Astrocyte (in vitro differentiated cells and primary cell): ENCODE results near the gene NEBL. TPM values are rescaled to one million over a fixed set of nuclear protein-coding genes. Genes with fewer than 3 reads are reported as not detected.

Experiments used
- DNase-seq: peaks from one replicate; pipeline ENCODE4 v3.0.0-alpha.2; 2010; ENCODE audit warnings: low read depth
- FAIRE-seq: peaks from 2 replicates; lab custom pipeline; 2011; peaks lifted over from hg19 to GRCh38; lab: Jason Lieb, UNC
- H2AFZ ChIP-seq: 2 replicates; pipeline ENCODE4 v1.6.0; 2012; ENCODE audit warnings: low read depth, low read length, inconsistent platforms
- H3K27ac ChIP-seq: 2 replicates; pipeline ENCODE4 v1.5.1; 2011; ENCODE audit warnings: low read depth, low read length, inconsistent platforms
- H3K27me3 ChIP-seq: 2 replicates; pipeline ENCODE4 v1.6.0; 2011; ENCODE audit warnings: low read length, inconsistent platforms; ENCODE audit not compliant: insufficient read depth
- H3K36me3 ChIP-seq: 2 replicates; pipeline ENCODE4 v1.5.1; 2011; ENCODE audit warnings: low read length, inconsistent platforms; ENCODE audit not compliant: insufficient read depth
- H3K4me1 ChIP-seq: 2 replicates; pipeline ENCODE4 v1.5.1; 2011; ENCODE audit warnings: low read length, inconsistent platforms; ENCODE audit not compliant: insufficient read depth
- H3K4me2 ChIP-seq: 2 replicates; pipeline ENCODE4 v1.6.0; 2012; ENCODE audit warnings: low read length, inconsistent platforms
- H3K4me3 ChIP-seq: 2 replicates; pipeline ENCODE4 v1.5.1; 2011; ENCODE audit warnings: low read depth, mild to moderate bottlenecking, low read length, inconsistent platforms; ENCODE audit not compliant: insufficient read depth
- H3K79me2 ChIP-seq: 2 replicates; pipeline ENCODE4 v1.6.0; 2012; ENCODE audit warnings: mild to moderate bottlenecking, low read length, inconsistent platforms; ENCODE audit not compliant: insufficient read depth
- H3K9ac ChIP-seq: 2 replicates; pipeline ENCODE4 v1.6.0; 2012; ENCODE audit warnings: mild to moderate bottlenecking, low read length, inconsistent platforms
- H3K9me3 ChIP-seq: 2 replicates; pipeline ENCODE4 v1.5.1; 2012; ENCODE audit warnings: low read depth, mild to moderate bottlenecking, low read length, inconsistent platforms; ENCODE audit not compliant: insufficient read depth
- H4K20me1 ChIP-seq: 2 replicates; pipeline ENCODE4 v1.6.0; 2012; ENCODE audit warnings: low read length, inconsistent platforms; ENCODE audit not compliant: insufficient read depth
- H3K27ac Mint-ChIP-seq: one replicate; pipeline ENCODE4 v1.8.0; 2021; ENCODE audit warnings: mild to moderate bottlenecking, mixed read lengths; ENCODE audit not compliant: unreplicated experiment
- H3K27me3 Mint-ChIP-seq: one replicate; pipeline ENCODE4 v1.8.0; 2021; ENCODE audit warnings: low read depth, mixed read lengths; ENCODE audit not compliant: unreplicated experiment
- H3K36me3 Mint-ChIP-seq: one replicate; pipeline ENCODE4 v1.8.0; 2021; ENCODE audit warnings: low read depth, mixed read lengths; ENCODE audit not compliant: unreplicated experiment
- H3K4me1 Mint-ChIP-seq: one replicate; pipeline ENCODE4 v1.8.0; 2021; ENCODE audit warnings: low read depth, mixed read lengths; ENCODE audit not compliant: unreplicated experiment
- H3K4me3 Mint-ChIP-seq: one replicate; pipeline ENCODE4 v1.8.0; 2021; ENCODE audit warnings: mild to moderate bottlenecking, moderate library complexity, mixed read lengths; ENCODE audit not compliant: unreplicated experiment
- H3K9me3 Mint-ChIP-seq: one replicate; pipeline ENCODE4 v1.8.0; 2021; ENCODE audit warnings: mild to moderate bottlenecking, mixed read lengths; ENCODE audit not compliant: unreplicated experiment
- EZH2 ChIP-seq: IDR thresholded peaks from 2 replicates; pipeline ENCODE4 v1.6.1; 2012; ENCODE audit warnings: mild to moderate bottlenecking, low read length, inconsistent platforms; ENCODE audit not compliant: insufficient read depth
- total RNA-seq: library from RNA; stranded (reverse); gene quantifications from 2 replicates; pipeline ENCODE4 v1.2.1, GENCODE V29; 2021
- TF ChIP-seq, protein P1 (sequence below): IDR thresholded peaks from 2 replicates; pipeline ENCODE4 v1.5.1; 2011; ENCODE audit warnings: low read depth, mild to moderate bottlenecking, inconsistent platforms, low read length, moderate library complexity; ENCODE audit not compliant: insufficient read depth

Gene NEBL
- total RNA-seq, 1 donor from 2014 or later = 6.0 TPM

DNA sequence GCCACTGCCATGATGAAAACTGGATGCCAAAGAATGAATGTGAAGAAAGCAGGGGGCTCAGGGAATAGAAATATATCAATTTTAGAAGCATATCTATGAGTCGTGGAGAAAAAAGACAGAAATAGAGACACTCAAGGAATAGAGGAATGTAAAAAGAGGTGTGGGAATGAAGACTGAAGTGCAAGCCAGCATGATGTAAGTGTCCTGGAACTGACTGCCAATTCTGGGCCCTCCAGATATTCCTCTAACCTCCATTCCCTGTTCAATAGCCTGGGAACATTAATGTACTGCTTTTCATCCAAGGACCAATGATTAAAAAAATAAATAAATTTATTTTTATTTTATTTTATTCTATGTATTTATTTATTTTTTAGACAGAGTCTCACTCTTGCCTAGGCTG lies 40.6 kb downstream of the NEBL start:
- H3K4me3 ChIP-seq = no peak overlapping the region
- Mint-ChIP-seq H3K27me3 (no peaks in the 10 kb centered on the region), H3K36me3 (no peaks in the 10 kb centered on the region), H3K9me3 (no peaks in the 10 kb centered on the region), H3K4me3 (no peak overlapping the region), H3K4me1 (peaks cover 6% of the 10 kb centered on the region), H3K27ac (peak overlapping the region; percentile 93)
- no peak overlapping the region for H3K9ac ChIP-seq
- no peaks in the 10 kb centered on the region for H3K9me3 ChIP-seq
- no peak overlapping the region for H3K4me2 ChIP-seq
- no peak for FAIRE-seq
- no peaks in the 10 kb centered on the region for H4K20me1 ChIP-seq
- DNase-seq = no peak
- H3K27me3 ChIP-seq = no peaks in the 10 kb centered on the region
- no peaks in the 10 kb centered on the region for H3K79me2 ChIP-seq
- H3K27ac ChIP-seq = no peak overlapping the region
- no peak overlapping the region for H2AFZ ChIP-seq
- TF ChIP-seq EZH2 = no peak
- TF ChIP-seq, protein P1, sequence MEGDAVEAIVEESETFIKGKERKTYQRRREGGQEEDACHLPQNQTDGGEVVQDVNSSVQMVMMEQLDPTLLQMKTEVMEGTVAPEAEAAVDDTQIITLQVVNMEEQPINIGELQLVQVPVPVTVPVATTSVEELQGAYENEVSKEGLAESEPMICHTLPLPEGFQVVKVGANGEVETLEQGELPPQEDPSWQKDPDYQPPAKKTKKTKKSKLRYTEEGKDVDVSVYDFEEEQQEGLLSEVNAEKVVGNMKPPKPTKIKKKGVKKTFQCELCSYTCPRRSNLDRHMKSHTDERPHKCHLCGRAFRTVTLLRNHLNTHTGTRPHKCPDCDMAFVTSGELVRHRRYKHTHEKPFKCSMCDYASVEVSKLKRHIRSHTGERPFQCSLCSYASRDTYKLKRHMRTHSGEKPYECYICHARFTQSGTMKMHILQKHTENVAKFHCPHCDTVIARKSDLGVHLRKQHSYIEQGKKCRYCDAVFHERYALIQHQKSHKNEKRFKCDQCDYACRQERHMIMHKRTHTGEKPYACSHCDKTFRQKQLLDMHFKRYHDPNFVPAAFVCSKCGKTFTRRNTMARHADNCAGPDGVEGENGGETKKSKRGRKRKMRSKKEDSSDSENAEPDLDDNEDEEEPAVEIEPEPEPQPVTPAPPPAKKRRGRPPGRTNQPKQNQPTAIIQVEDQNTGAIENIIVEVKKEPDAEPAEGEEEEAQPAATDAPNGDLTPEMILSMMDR = no peak
- H3K36me3 ChIP-seq = no peaks in the 10 kb centered on the region
- H3K4me1 ChIP-seq = no peaks in the 10 kb centered on the region

DNA sequence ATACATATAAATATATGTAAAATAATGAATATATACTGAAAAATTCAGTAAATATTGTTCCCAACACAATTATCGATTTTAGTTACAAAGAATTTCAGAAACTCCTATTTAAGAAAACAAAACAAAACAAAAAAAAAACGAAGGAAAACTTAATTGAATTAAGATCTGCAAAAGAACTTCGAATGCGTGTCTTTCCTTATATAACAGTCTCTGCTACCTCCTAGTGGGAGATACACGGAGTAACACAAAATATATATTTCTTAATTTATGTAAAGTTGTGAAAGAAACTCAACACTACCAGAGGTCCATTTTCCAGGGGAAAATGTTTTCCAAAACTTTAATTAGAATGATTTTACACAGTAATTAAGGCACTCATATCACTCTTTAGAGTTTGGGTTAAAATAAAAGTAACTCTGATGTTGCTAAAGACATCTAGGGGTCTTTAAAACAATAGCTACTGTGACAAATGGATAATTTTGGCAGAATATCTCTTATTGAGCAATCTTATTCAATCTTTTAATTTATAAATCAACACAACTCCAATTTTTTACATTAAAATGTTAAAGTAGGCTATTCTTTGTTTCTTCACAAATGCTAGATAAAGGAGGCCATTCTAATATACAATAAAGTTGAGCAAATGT lies 41.6 kb downstream of the NEBL start:
- H3K36me3 Mint-ChIP-seq = no peaks in the 10 kb centered on the region
- H3K9me3 ChIP-seq = no peaks in the 10 kb centered on the region

DNA sequence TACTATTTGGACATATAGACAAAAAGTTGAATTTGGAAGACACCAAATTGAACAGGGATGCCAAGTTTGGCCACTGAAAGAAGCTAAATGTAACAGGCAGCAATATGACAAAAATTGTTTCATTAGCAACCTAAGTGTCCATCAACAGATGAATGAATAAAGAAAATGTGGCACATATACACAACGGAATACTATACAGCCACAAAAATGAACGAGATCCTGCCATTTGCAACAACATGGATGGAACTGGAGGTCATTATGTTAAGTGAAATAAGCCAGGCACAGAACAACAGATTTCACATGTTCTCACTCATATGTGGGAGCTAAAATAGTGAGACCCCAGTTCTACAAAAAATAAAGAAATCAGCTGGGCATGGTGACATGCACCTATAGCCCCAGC lies 43.8 kb downstream of the NEBL start:
- Histone ChIP-seq H3K79me2 (no peaks in the 10 kb centered on the region), H3K27me3 (no peaks in the 10 kb centered on the region), H3K36me3 (no peaks in the 10 kb centered on the region), H2AFZ (no peak overlapping the region), H3K9me3 (no peaks in the 10 kb centered on the region), H3K27ac (no peak overlapping the region), H3K4me1 (no peaks in the 10 kb centered on the region), H3K4me2 (no peak overlapping the region), H3K4me3 (no peak overlapping the region), H3K9ac (no peak overlapping the region), H4K20me1 (no peaks in the 10 kb centered on the region)
- no peak overlapping the region for H3K27ac Mint-ChIP-seq
- H3K4me1 Mint-ChIP-seq = peaks cover 6% of the 10 kb centered on the region
- peaks cover 8% of the 10 kb centered on the region for H3K9me3 Mint-ChIP-seq
- H3K4me3 Mint-ChIP-seq = no peak overlapping the region
- no peak for DNase-seq
- no peaks in the 10 kb centered on the region for H3K36me3 Mint-ChIP-seq
- H3K27me3 Mint-ChIP-seq = no peaks in the 10 kb centered on the region
- TF ChIP-seq, protein P1 = no peak
- no peak for TF ChIP-seq EZH2
- FAIRE-seq = no peak

More for the DNA sequence above, 41.6 kb downstream of the NEBL start:
- H3K9me3 Mint-ChIP-seq = no peaks in the 10 kb centered on the region
- no peaks in the 10 kb centered on the region for H3K27me3 ChIP-seq
- H3K4me3 ChIP-seq = no peak overlapping the region
- no peak overlapping the region for H3K27ac ChIP-seq
- H3K79me2 ChIP-seq = no peaks in the 10 kb centered on the region
- FAIRE-seq (no peak), DNase-seq (peak; percentile 8)
- no peak overlapping the region for H3K4me2 ChIP-seq
- H3K27ac Mint-ChIP-seq = no peak overlapping the region
- no peak for TF ChIP-seq EZH2
- TF ChIP-seq, protein P1 = peak; percentile 49
- no peaks in the 10 kb centered on the region for H3K36me3 ChIP-seq
- no peak overlapping the region for H2AFZ ChIP-seq
- H3K4me1 Mint-ChIP-seq = peaks cover 6% of the 10 kb centered on the region
- no peak overlapping the region for H3K4me3 Mint-ChIP-seq
- H3K4me1 ChIP-seq = no peaks in the 10 kb centered on the region
- no peaks in the 10 kb centered on the region for H4K20me1 ChIP-seq
- H3K27me3 Mint-ChIP-seq = no peaks in the 10 kb centered on the region
- H3K9ac ChIP-seq = no peak overlapping the region
